ENCODE data around the gene ANXA2R. TPM values are rescaled to one million over a fixed set of nuclear protein-coding genes. Genes with fewer than 3 reads are reported as not detected.

The ANXA2R gene
- total and polyA plus RNA-seq, 9 of the 15 experiments (the other 6 are each of a cell fraction or from before 2014, with no cell fraction given): 2.1 to 4.8 (median 3.4) TPM

DNA sequence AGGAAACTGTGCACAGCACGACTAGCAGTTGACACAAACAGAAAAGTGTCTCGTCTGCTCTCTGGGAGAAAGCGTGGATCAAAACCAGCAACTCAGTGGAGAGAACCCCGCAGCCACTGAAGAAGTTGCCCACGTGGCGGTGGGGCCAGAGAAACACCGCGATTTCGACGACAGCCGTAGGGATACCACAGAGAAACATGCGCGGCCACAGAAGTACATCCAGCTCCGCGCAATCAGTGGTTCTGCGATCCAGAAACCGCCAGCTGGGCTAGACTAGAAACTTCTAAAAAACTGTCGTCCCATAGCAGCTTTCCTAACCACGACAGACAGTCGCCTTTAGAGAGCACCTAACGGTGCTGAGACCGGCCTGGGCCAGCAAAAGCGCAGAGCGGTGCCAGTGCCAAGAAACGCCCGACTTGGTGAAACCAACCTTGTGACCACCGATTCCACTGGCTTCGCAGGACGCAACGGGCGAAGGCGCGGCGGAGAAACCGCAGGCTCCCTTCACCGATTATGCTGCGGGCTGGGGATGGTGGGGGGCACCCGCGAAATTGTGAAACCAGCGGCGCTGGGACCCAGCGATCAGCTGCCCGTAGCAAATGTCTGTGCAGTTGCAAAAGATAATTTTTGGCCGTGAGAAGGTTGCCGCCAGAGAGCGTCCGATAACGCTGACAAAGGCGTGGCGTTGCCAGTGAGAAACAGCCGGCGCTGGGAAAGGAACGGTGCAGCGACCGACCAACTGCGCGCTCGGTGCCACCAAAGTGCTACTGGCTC, 2.7 kb upstream of the ANXA2R start (continued):
- TF ChIP-seq, protein P1, sequence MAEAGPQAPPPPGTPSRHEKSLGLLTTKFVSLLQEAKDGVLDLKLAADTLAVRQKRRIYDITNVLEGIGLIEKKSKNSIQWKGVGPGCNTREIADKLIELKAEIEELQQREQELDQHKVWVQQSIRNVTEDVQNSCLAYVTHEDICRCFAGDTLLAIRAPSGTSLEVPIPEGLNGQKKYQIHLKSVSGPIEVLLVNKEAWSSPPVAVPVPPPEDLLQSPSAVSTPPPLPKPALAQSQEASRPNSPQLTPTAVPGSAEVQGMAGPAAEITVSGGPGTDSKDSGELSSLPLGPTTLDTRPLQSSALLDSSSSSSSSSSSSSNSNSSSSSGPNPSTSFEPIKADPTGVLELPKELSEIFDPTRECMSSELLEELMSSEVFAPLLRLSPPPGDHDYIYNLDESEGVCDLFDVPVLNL (CRISPR knock-in tag; IDR thresholded peaks at IDR 0.05; ENCODE audit: low read depth): peak; percentile 47; the same call in 1 of the 2 replicates
- peak; percentile 69; the same call in 1 of the 2 replicates for TF ChIP-seq MYBL2 (IDR thresholded peaks at IDR 0.05; ENCODE audit: low read depth)
- no peak; the same call in 1 of the 2 replicates for TF ChIP-seq MYBL2 (CRISPR knock-in tag; IDR thresholded peaks at IDR 0.05; ENCODE audit: borderline replicate concordance)
- TF ChIP-seq, protein P2, sequence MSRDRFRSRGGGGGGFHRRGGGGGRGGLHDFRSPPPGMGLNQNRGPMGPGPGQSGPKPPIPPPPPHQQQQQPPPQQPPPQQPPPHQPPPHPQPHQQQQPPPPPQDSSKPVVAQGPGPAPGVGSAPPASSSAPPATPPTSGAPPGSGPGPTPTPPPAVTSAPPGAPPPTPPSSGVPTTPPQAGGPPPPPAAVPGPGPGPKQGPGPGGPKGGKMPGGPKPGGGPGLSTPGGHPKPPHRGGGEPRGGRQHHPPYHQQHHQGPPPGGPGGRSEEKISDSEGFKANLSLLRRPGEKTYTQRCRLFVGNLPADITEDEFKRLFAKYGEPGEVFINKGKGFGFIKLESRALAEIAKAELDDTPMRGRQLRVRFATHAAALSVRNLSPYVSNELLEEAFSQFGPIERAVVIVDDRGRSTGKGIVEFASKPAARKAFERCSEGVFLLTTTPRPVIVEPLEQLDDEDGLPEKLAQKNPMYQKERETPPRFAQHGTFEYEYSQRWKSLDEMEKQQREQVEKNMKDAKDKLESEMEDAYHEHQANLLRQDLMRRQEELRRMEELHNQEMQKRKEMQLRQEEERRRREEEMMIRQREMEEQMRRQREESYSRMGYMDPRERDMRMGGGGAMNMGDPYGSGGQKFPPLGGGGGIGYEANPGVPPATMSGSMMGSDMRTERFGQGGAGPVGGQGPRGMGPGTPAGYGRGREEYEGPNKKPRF (IDR thresholded peaks at IDR 0.05; ENCODE audit: low read depth, low read length): no peak
- TF ChIP-seq BRF2 (IDR thresholded peaks at IDR 0.05; ENCODE audit: borderline replicate concordance, insufficient read depth, insufficient read length): no peak
- TF ChIP-seq ZNF239 (CRISPR knock-in tag; IDR thresholded peaks at IDR 0.05): peak; percentile 45; the same call in 1 of the 2 replicates
- TF ChIP-seq NFE2L1 (tag; IDR thresholded peaks at IDR 0.05; ENCODE audit: borderline replicate concordance, low read depth): no peak
- no peak for TF ChIP-seq PBX2 (CRISPR knock-in tag; IDR thresholded peaks at IDR 0.05; ENCODE audit: low read depth)
- TF ChIP-seq PBX2 (tag; conservative IDR thresholded peaks at IDR 0.05; ENCODE audit: low read depth): no peak
- no peak for TF ChIP-seq ZNF717 (CRISPR knock-in tag; IDR thresholded peaks at IDR 0.05)
- TF ChIP-seq ZNF561 (CRISPR knock-in tag; conservative IDR thresholded peaks at IDR 0.05): no peak
- TF ChIP-seq HDAC8 (tag; IDR thresholded peaks at IDR 0.05): no peak
- TF ChIP-seq KAT2B (IDR thresholded peaks at IDR 0.05; ENCODE audit: low read depth, low read length): no peak
- TF ChIP-seq, protein P3, sequence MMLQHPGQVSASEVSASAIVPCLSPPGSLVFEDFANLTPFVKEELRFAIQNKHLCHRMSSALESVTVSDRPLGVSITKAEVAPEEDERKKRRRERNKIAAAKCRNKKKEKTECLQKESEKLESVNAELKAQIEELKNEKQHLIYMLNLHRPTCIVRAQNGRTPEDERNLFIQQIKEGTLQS (IDR thresholded peaks at IDR 0.05): no peak
- TF ChIP-seq, protein P3 (CRISPR knock-in tag; conservative IDR thresholded peaks at IDR 0.05): peak; percentile 82; the same call in 1 of the 2 replicates
- TF ChIP-seq RFX5 (IDR thresholded peaks at IDR 0.05; ENCODE audit: low read depth, low read length): no peak
- no peak for TF ChIP-seq NELFE (IDR thresholded peaks at IDR 0.05; ENCODE audit: insufficient read depth, insufficient read length)
- TF ChIP-seq TCFL5 (CRISPR knock-in tag; conservative IDR thresholded peaks at IDR 0.05): 0 out of 2 replicates have a peak, but pooled peaks have one; percentile 41
- peak; percentile 83 for TF ChIP-seq POLR2G (IDR thresholded peaks at IDR 0.05; ENCODE audit: low read depth, low read length)

Data from K562 (cell line).